Measurements from ENCODE around the gene PCBP3.

- TF ChIP-seq CTCF (IDR thresholded peaks at IDR 0.05): no peak
- no peak for TF ChIP-seq POLR2A (IDR thresholded peaks at IDR 0.05)
Observed at GRCh38 chr21:45618846-45619485, 24.6 kb upstream of the PCBP3 start.
